Sciatic nerve (tissue), 2 donors: ENCODE measurements around the gene CHRNG. TPM values are rescaled to one million over a fixed set of nuclear protein-coding genes. Genes with fewer than 3 reads are reported as not detected.

Experiments used
- ATAC-seq: fragments of 200-7000 bp; cut with Tn5 transposase; one replicate; pipeline ENCODE4 v1.9.1; 2020; ENCODE audit warnings: mild to moderate bottlenecking, moderate library complexity
- DNase-seq: peaks from one replicate; pipeline ENCODE4 v3.0.0-alpha.2; 2020; ENCODE audit warnings: low spot score
- intact Hi-C: fragments of 100-400 bp; cut with DNase I; formaldehyde crosslinking; loops from one replicate; pipeline ENCODE4 v1.14.2; 2022
- total RNA-seq: library from RNA; stranded (reverse); fragmentation: NEBNext Ultra II Directional; extraction: Animal tissue kit (Norgen Biotek cat#: 25700); gene quantifications from one replicate; pipeline ENCODE4 v1.2.1, GENCODE V29; 2021
- donor health status: DM: no; HTN: no; CAD: no.
- donor health status: DM: no; HTN: no; CAD: no.

The CHRNG gene
- total RNA-seq, 1 donor from 2014 or later = not detected

DNA sequence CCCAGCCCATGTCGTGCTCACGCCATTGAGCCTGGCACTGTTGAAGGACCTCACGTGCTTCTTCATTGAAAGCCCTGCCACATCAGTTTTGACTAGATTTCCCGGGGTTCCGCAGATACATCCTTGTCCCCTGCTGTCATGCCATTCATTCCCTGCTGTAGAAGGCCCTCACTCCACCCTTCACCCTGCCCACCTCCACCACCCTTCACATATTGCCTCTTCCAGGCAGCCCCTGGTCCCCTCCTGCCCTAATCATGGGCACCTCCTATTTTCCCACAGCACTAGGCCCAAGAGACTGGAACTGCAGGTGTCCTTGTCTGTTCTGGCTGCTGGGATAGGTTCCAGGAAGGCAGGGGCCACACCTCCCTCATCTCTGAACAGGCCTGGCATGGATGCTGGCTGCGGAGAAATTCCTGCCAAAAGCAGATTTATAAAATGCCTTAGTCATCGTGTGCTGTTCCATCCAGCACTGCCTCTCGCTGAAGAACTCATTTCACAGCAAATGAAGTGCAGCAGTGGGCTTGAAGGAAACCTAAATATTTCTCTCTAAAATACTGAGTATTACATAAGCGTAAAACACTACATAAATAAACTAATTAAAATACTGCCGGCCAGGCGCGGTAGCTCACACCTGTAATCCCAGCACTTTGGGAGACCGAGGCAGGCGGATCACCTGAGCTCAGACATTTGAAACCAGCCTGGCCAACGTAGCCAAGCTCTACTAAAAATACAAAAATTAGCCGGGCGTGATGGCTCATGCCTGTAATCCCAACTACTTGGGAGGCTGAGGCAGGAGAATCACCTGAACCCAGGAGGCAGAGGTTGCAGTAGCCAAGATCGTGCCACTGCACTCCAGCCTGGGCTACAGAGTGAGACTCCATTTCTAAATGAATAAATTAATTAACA lies 49.4 kb downstream of the CHRNG start:
- DNase-seq (no peak), ATAC-seq (peak; percentile 55)
- intact Hi-C loops = no loop called here

DNA sequence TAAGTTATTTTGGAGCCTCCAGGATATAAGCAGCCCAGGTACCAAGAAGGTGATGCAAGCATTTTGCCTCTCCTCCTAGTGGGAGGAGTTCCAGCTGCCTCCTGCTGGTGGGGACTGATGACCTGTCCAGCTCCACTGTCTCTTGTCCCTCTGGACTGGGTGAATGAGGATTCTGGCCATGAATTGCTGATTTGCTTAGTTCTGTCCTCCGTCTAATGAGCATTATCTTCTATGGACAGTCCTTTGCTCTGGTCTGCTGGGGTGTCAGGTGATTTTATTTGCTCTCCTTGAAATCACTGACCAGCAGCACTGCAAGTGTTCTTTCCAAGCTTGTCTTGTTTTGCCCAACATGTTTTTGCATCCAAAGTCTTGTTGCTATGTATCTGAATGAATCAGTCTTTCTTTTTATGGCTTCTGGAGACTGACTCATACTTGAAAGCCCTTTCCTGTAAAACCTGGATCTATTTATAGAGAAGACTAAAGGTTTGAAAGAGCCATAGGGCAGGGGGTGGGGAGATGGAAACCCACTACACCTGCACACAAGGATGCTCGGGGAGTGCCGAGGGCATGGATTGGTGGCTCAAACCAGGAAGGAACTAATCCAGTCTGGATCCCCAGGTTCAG lies 53.4 kb downstream of the CHRNG start:
- intact Hi-C loops = no loop called here
- ATAC-seq (no peak), DNase-seq (no peak)

GRCh38 chr2:232593982-232594381 lies 54.5 kb downstream of the CHRNG start:
- intact Hi-C loops = no loop called here

More at GRCh38 chr2:232593982-232594381, 54.5 kb downstream of the CHRNG start:
- DNase-seq (no peak), ATAC-seq (no peak)

Other genes starting within 250 kb of the CHRNG start
- gene ALPP, start 160.9 kb upstream of the CHRNG start, total RNA-seq = not detected
- gene ALPG, start 132.8 kb upstream of the CHRNG start, total RNA-seq = not detected
- not detected for gene ALPI, start 83.5 kb upstream of the CHRNG start, total RNA-seq
- 0.18 TPM for gene ECEL1, start 51.9 kb upstream of the CHRNG start, total RNA-seq
- not detected for gene PRSS56, start 19.3 kb upstream of the CHRNG start, total RNA-seq
- gene CHRND, start 13.5 kb upstream of the CHRNG start, total RNA-seq = not detected
- gene TIGD1, start 10.9 kb downstream of the CHRNG start, total RNA-seq = 4.5 TPM
- gene EIF4E2, start 11.0 kb downstream of the CHRNG start, total RNA-seq = 41.0 TPM
- gene EFHD1, start 93.9 kb downstream of the CHRNG start, total RNA-seq = 41.9 TPM
- gene GIGYF2, start 157.6 kb downstream of the CHRNG start, total RNA-seq = 97.1 TPM
- not detected for gene KCNJ13, start 236.9 kb downstream of the CHRNG start, total RNA-seq